Keratinocyte (primary cell): ENCODE data around the gene NREP.

Experiments
- EZH2 ChIP-seq: IDR thresholded peaks from one replicate; pipeline ENCODE4 v1.6.1; 2012; ENCODE audit warnings: inconsistent platforms, mild to moderate bottlenecking, low read length, moderate library complexity
- TF ChIP-seq, protein P1 (sequence below), 3 experiments: IDR thresholded peaks in 1 of 3; conservative IDR thresholded peaks in 1 of 3; optimal IDR thresholded peaks in 1 of 3; 2 replicates in 2 of 3; 3 replicates in 1 of 3; pipeline versions ENCODE3 to v1.5.1; 2011; ENCODE audit warnings: low read length in 3 of 3, mild to moderate bottlenecking in 3 of 3, moderate library complexity in 2 of 3, control low read depth in 1 of 3, inconsistent platforms in 1 of 3; ENCODE audit not compliant: insufficient read depth in 2 of 3; ENCODE audit errors: extremely low read depth in 1 of 3

DNA sequence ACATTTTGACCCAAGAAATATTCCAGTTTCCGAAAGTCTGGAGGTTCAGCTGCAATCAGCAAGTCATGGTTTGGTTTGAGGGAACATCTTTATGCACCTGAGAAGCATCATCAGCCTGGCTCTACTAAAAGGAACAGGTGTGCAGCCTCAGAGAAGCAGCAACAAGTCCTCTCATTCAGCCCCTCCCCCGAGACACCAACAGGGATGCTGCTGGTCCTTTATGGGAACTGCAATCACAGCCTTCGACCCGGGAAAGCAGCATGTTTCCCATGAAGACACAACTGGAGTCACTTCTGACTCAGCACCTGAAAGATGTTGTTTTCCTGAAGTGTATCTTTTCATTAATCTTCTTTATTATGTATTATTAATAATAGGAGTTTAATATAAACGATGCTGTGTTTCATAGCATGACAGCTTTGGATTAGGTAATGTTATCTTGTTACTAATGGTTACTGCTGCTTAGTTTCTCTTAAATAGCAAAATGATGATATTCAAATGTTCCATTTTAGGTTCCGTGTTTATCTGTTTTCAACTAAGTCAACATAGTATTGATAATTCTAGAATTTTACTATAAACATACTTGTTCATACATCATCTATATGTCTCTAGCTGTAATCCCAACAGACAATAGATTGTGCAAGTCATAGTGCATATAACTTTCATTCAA, 15.6 kb upstream of the NREP start:
- TF ChIP-seq, protein P1, sequence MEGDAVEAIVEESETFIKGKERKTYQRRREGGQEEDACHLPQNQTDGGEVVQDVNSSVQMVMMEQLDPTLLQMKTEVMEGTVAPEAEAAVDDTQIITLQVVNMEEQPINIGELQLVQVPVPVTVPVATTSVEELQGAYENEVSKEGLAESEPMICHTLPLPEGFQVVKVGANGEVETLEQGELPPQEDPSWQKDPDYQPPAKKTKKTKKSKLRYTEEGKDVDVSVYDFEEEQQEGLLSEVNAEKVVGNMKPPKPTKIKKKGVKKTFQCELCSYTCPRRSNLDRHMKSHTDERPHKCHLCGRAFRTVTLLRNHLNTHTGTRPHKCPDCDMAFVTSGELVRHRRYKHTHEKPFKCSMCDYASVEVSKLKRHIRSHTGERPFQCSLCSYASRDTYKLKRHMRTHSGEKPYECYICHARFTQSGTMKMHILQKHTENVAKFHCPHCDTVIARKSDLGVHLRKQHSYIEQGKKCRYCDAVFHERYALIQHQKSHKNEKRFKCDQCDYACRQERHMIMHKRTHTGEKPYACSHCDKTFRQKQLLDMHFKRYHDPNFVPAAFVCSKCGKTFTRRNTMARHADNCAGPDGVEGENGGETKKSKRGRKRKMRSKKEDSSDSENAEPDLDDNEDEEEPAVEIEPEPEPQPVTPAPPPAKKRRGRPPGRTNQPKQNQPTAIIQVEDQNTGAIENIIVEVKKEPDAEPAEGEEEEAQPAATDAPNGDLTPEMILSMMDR (optimal IDR thresholded peaks at IDR 0.05 in 1 of 3, IDR thresholded peaks at IDR 0.05 in 1 of 3, conservative IDR thresholded peaks at IDR 0.05 in 1 of 3; ENCODE audit: extremely low read depth in 1 of 3, insufficient read depth in 2 of 3, low read length in 3 of 3): no peak
- no peak for TF ChIP-seq EZH2
